Measurements from ENCODE around the gene LIPA.

LIPA gene

GRCh38 chr10:89242840-89243568 lies 8.6 kb downstream of the LIPA start:
- no peak for DNase-seq
- intact Hi-C loops (cut with DNase I) = no loop called here

- DNase-seq = no peak
- intact Hi-C loops (cut with DNase I) = no loop called here
These were observed 9.3 kb downstream of the LIPA start for GRCh38 chr10:89242345-89242684.

GRCh38 chr10:89241486-89242344 lies 9.9 kb downstream of the LIPA start:
- DNase-seq = no peak
- intact Hi-C loops (cut with DNase I) = no loop called here

GRCh38 chr10:89241026-89241425 lies 10.5 kb downstream of the LIPA start:
- DNase-seq = no peak
- intact Hi-C loops (cut with DNase I) = no loop called here

- no peak for DNase-seq
- intact Hi-C loops (cut with DNase I) = no loop called here
These were observed 11.1 kb downstream of the LIPA start for GRCh38 chr10:89240519-89240918.

GRCh38 chr10:89238956-89239644 lies 12.5 kb downstream of the LIPA start:
- intact Hi-C loops (cut with DNase I) = no loop called here
- no peak for DNase-seq

- no peak for DNase-seq
- intact Hi-C loops (cut with DNase I) = no loop called here
These were observed 13.7 kb downstream of the LIPA start for GRCh38 chr10:89237849-89238248.

- intact Hi-C loops (cut with DNase I) = no loop called here
- no peak for DNase-seq
These were observed 15.3 kb downstream of the LIPA start for GRCh38 chr10:89236226-89236797.

- peak; percentile 14 to 85 (median 62) for DNase-seq
- intact Hi-C loops (cut with DNase I) = no loop called here
These were observed 16.3 kb downstream of the LIPA start for GRCh38 chr10:89235073-89235798.

- DNase-seq = peak in 6 of 42 donors; percentile 26 to 65 (median 46)
- intact Hi-C loops (cut with DNase I) = no loop called here
These were observed 18.5 kb downstream of the LIPA start for GRCh38 chr10:89233033-89233432.

- intact Hi-C loops (cut with DNase I) = no loop called here
- DNase-seq = no peak
These were observed 22.6 kb downstream of the LIPA start for GRCh38 chr10:89228962-89229361.

GRCh38 chr10:89228146-89228545 lies 23.4 kb downstream of the LIPA start:
- no peak for DNase-seq
- intact Hi-C loops (cut with DNase I) = no loop called here

GRCh38 chr10:89226891-89227290 lies 24.7 kb downstream of the LIPA start:
- intact Hi-C loops (cut with DNase I) = no loop called here
- no peak for DNase-seq

- peak in 34 of 42 donors; percentile 40 to 86 (median 62) for DNase-seq
- intact Hi-C loops (cut with DNase I) = no loop called here
These were observed 26.7 kb downstream of the LIPA start for GRCh38 chr10:89224739-89225443.

- DNase-seq = no peak
- intact Hi-C loops (cut with DNase I) = no loop called here
These were observed 29.7 kb downstream of the LIPA start for GRCh38 chr10:89221919-89222318.

GRCh38 chr10:89219513-89220218 lies 31.9 kb downstream of the LIPA start:
- intact Hi-C loops (cut with DNase I) = loop anchor here (5.0 to 10.0 kb wide), 4 partner anchors 33 to 385 kb away; partner anchors contain the start of genes IFIT1 and LIPA
- DNase-seq = peak in 41 of 42 donors; percentile 21 to 85 (median 68)
